HG02943 (cell line): ENCODE results near the gene NOS1AP.
"Not testable (repeated sequence)": the region's sequence is repeated elsewhere in the genome, so short reads cannot be mapped to it uniquely, and the experiment has no call there.

Experiments
- ATAC-seq: cut with Tn5 transposase; IDR thresholded peaks from one replicate; pipeline ENCODE4 v1.9.1; 2021; ENCODE audit warnings: mild to moderate bottlenecking, low read depth, moderate library complexity; ENCODE audit not compliant: unreplicated experiment

Gene NOS1AP

GRCh38 chr1:162056043-162056442, 13.4 kb upstream of the NOS1AP start:
- ATAC-seq, result no peak

DNA sequence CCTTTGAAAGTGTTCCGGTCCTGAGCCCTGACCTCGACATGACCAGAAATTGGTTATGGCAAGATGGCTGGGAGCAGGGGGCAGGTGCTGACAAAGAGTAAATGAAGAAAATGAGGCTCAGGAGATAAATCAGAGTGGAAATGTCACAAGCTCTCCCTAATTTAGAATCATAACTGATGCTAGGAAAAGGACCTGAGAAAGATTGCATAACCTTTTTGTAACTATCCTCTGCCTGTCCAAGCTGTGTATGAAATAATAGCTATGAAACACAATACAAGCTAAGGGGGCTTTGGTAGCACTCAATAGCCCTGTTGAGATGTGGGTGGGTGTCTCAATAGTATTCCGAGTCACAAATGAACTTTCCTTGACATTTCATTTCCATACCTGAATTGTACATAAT, 12.9 kb upstream of the NOS1AP start:
- ATAC-seq, result no peak

DNA sequence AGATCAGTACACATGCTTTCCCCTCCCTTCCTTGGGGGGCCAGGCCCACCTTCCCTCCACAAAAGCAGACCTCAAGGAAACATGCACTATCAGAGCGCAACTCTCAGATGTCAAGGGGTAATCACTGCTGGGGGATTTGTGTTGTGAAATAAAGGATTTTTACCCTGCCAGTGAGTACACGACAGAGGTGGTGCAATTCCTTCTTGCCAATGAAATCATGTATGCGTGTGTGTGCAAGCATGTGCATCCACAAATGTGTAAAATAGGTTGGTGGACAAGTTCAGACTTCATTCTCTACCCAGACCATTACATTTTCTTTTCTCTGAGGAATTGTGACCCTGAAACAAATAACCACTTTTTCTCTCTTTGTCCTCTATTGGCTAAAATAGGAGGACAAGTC, 9.8 kb upstream of the NOS1AP start:
- no peak for ATAC-seq

- no peak for ATAC-seq
Observed at GRCh38 chr1:162060314-162060713, 9.2 kb upstream of the NOS1AP start.

GRCh38 chr1:162062542-162063015, 6.9 kb upstream of the NOS1AP start:
- no peak for ATAC-seq

DNA sequence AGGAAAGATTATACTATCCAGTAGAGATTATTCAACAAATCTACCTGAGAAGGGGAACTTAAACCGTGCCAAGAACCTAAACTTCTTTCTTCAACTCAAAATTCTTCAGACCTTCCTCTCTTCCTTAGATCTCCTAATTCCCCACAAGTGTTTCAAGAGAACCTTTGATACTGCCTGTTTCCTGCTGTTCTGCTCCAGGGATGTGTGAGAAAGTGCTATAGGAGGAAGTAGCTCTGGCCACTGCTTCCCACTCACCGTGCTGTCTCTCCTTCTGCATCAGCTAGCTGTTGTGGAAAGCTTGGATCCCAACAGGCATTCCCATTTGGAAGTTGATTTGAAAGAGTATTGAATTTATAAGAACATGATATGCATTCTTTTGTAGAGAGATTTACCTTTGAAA, 4.5 kb upstream of the NOS1AP start:
- ATAC-seq, result no peak

GRCh38 chr1:162066836-162067235, 2.7 kb upstream of the NOS1AP start:
- not testable (repeated sequence) for ATAC-seq

DNA sequence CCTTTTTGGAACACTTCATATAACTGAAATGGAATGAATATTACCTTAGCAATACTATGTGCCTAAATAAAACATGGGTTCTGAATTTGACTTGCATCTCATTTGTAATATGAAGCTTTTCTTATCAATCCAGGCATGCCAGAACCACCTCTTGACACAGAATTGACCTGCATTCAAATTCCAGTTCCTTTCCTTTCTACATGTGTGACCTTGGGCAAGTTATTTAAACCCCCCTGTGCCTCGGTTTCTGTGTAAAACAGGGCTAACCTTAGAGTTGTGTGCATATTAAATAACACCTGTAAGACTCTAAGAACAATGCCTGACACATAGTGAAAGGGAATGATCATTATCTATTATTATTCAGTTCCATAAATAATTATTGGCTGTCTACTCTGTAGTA, 2.0 kb upstream of the NOS1AP start:
- ATAC-seq, result no peak

- ATAC-seq, result no peak
Observed at GRCh38 chr1:162068301-162068700, 1.2 kb upstream of the NOS1AP start.

GRCh38 chr1:162070094-162070748, 730 bp downstream of the NOS1AP start:
- no peak for ATAC-seq

DNA sequence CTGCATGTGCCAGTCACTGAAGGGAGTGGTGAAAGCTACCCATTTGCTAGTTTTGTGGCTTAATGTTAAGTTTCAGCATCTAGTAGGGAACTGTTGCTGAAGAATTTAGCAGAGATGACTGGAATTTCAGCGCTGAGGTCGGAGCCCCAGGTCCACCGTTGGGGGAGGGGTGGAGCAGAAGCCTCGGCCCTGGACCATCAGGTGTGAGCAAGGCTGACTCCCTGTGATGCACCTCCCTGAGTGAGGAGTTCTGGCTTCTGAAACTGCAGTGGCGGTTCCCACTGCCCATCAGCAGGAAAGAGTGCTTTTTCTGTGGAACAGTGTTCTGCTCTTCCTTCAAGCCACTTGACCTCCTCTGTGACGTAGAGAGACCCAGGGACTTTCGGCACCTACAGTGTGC, 1.3 kb downstream of the NOS1AP start:
- no peak for ATAC-seq

DNA sequence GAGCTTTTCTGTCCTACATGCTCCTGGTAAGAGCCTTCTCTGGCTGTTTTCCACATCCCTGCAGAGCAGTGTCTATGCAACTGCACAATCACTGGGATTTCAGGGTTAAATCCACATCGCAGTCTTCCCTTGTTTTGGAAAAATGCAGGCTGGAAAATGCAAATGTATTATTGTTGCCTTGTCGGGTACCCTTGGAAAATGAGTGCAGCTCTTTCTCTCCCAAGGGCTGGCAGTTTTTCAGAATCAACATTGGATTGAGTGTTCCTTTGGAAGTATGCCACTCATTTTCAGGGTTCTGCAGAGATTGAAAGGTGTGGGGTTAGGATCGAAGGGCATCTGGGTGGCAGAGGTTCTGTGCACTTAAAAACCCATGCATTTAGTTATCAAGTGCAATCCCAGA, 3.2 kb downstream of the NOS1AP start:
- no peak for ATAC-seq

DNA sequence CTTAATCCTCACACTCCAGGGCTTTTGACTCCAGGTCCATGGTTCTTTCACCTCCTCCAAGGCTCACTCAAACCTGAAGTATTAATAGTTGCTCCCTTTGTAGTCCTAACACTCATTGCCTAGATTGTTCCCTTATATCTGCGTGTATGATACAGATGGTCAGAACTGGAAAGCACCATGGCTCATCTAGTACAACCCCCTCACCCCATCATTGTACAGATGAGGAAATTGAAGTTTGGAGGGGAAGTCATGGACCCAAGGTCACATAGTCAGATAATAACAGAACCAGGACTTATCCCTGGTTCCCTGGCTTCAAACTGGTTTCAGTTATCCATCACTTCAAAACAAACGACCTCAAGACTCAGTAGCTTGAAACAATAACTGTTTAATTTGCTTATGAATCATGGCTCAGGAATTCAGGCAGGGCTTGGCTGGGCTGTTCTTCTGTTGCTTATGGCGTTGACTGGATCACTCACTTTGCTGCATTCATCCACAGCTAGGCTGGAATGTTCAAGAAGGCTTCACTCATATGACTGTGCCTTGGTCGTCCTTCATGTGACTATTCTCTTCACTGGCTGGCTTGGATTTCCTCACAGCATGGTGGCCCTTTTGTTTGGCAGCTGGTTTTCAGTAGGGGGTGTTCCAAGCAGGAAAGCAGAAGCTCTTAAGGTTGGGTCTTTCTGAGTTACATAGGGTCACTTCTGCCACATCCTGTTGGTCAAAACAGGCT, 5.0 kb downstream of the NOS1AP start:
- no peak for ATAC-seq

DNA sequence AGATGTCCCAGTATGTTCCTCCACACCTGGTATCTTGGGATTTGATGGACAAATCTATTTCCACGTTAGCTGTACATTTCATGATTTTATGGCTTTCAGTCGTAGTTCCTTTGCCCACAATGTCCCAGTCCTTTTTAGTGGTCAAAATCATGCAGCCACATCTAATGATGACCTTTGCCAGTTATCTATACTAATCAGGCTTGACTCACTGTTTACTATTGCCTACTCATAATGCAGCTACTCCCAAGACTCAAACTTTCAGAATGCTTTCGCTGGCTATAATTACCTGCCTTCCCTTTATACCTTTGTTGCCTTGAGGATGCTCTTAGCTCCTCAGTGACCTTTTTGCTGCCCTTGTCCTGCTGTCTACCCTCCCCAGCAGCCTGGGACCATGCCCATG, 6.4 kb downstream of the NOS1AP start:
- no peak for ATAC-seq

DNA sequence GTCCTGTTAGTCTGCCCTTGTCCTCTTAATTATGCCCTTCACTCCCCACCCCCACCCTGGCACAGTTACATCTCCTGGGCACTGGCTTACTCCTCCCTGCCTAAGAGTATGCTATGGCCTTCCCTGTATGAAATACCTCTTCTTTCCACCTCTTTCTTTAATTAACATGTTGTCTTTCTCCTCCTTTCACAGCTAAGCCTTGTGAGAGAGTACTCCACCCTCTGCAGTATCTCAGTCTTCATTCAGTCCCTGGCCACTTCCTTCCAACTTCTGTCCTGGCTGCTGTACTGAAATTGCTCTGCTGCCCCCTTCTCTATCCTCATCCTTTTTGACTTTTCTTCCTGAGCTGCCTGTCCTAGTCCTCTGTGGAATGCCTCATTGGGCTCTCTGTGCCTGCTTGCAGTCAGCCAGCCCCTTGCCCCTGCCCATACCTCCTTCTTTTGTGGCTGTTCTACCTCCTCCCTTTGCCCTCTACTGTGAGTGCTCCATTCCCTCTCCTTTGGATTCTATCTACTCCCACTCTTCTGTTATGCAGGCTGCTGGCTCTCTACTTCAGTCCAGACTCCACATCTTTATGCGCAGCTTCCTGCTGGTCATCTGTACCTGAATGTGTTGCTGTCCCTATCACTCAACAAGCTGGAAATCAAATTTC, 8.3 kb downstream of the NOS1AP start:
- no peak for ATAC-seq

GRCh38 chr1:162079030-162079429, 9.5 kb downstream of the NOS1AP start:
- no peak for ATAC-seq

DNA sequence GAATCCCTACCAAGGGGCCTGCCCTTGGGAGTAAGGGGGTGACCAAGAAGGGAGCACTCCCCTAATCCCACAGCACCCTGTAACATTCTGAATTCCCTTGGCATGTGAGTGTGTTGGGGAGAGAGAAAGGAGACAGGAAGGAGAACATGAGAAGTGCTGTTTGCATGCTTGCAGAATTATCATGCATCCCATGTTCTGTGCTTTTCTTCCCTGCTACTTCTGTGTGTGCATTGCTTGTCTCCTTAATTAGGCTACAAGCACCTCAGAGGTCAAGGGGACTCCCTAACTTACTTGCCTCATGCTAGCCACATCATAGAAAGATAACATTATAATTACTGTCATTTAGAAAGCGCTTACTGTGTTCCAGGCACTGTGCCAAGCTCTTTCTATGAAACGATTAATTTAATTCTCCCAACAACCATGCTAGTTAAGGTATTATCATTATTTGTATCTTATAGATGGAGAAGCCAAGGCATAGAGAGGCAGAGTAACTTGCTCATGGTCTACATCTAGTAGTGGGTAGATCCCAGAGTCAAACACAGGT, 11.1 kb downstream of the NOS1AP start:
- ATAC-seq, result no peak

GRCh38 chr1:162081316-162081715, 11.8 kb downstream of the NOS1AP start:
- no peak for ATAC-seq

GRCh38 chr1:162082080-162082479, 12.6 kb downstream of the NOS1AP start:
- not testable (repeated sequence) for ATAC-seq

GRCh38 chr1:162083273-162083672, 13.8 kb downstream of the NOS1AP start:
- ATAC-seq, result no peak

GRCh38 chr1:162085991-162086390, 16.5 kb downstream of the NOS1AP start:
- no peak for ATAC-seq
